B cell (primary cell): Measurements from ENCODE around the gene SRD5A1. TPM values are rescaled to one million over a fixed set of nuclear protein-coding genes. Genes with fewer than 3 reads are reported as not detected.

ENCODE experiments used
- ATAC-seq: fragments of 200-7000 bp; cut with Tn5 transposase; one replicate; pipeline ENCODE4 v1.10.0; 2021; ENCODE audit warnings: low read depth, mild to moderate bottlenecking, moderate number of reproducible peaks, moderate library complexity
- CTCF ChIA-PET: fragments of 350-600 bp; sonication (Branson Sonifier 250); formaldehyde crosslinking; loops from one replicate; lab custom pipeline; 2021; ENCODE audit warnings: antibody characterized with exemption, inconsistent platforms; lab: Charles Lee
- POLR2A ChIA-PET: fragments of 350-600 bp; sonication (Branson Sonifier 250); formaldehyde crosslinking; loops from one replicate; lab custom pipeline; 2021; ENCODE audit warnings: antibody characterized with exemption; lab: Charles Lee
- DNase-seq: peaks from one replicate; pipeline ENCODE4 v3.0.0; 2013
- H2AFZ ChIP-seq: 2 replicates; pipeline ENCODE4 v1.6.1; 2012; ENCODE audit warnings: mild to moderate bottlenecking, low read depth, low read length; ENCODE audit not compliant: insufficient read depth, poor library complexity, severe bottlenecking
- H3K27ac ChIP-seq, 2 donors: 1 replicate in 1 of 2; 2 replicates in 1 of 2; pipeline ENCODE4 v1.5.1; 2012 to 2013; ENCODE audit warnings: low read length in 2 of 2, mild to moderate bottlenecking in 2 of 2, moderate library complexity in 1 of 2
- H3K27me3 ChIP-seq, 4 experiments: fragments of 200-600 bp in 1 of 4; sonication (generic) in 1 of 4; replicated peaks in 1 of 4; 1 replicate in 2 of 4; 2 replicates in 2 of 4; pipeline versions ENCODE4 v1.6.1 to v1.7.0; 2013 to 2016; ENCODE audit warnings: low read length in 3 of 4, mild to moderate bottlenecking in 2 of 4, mixed read lengths in 1 of 4, moderate library complexity in 1 of 4; ENCODE audit not compliant: insufficient read depth in 4 of 4, control insufficient read depth in 3 of 4; ENCODE audit errors: control extremely low read depth in 1 of 4
- H3K36me3 ChIP-seq, 2 experiments: replicated peaks in 1 of 2; 1 replicate in 1 of 2; 2 replicates in 1 of 2; pipeline versions ENCODE4 v1.6.1 to v1.7.1; 2013; ENCODE audit warnings: low read length in 1 of 2; ENCODE audit not compliant: insufficient read depth in 2 of 2, control insufficient read depth in 1 of 2; ENCODE audit errors: control extremely low read depth in 1 of 2, extremely low read depth in 1 of 2
- H3K4me1 ChIP-seq, 2 donors: fragments of 200-600 bp in 1 of 2; sonication (generic) in 1 of 2; 1 replicate in 1 of 2; 2 replicates in 1 of 2; pipeline versions ENCODE4 v1.5.1 to v1.6.1; 2013 to 2017; ENCODE audit warnings: low read length in 2 of 2; ENCODE audit not compliant: control insufficient read depth in 2 of 2, insufficient read depth in 2 of 2
- H3K4me2 ChIP-seq: replicated peaks from 2 replicates; pipeline ENCODE3; 2012; ENCODE audit warnings: mild to moderate bottlenecking, low read depth, low read length; ENCODE audit not compliant: poor library complexity, severe bottlenecking
- H3K4me3 ChIP-seq, 5 experiments: fragments of 200-600 bp in 1 of 5; sonication (generic) in 1 of 5; 1 replicate in 3 of 5; 2 replicates in 2 of 5; pipeline versions ENCODE4 v1.5.1 to v1.7.0; 2011 to 2016; ENCODE audit warnings: low read length in 4 of 5, mild to moderate bottlenecking in 4 of 5, low read depth in 2 of 5, control low read depth in 1 of 5, moderate library complexity in 1 of 5; ENCODE audit not compliant: insufficient read depth in 1 of 5; ENCODE audit errors: control extremely low read depth in 1 of 5, extremely low read depth in 1 of 5
- H3K79me2 ChIP-seq: fragments of 200-600 bp; sonication (generic); one replicate; pipeline ENCODE4 v1.6.0; 2016; ENCODE audit warnings: low read length; ENCODE audit not compliant: control insufficient read depth, insufficient read depth
- H3K9ac ChIP-seq: fragments of 200-600 bp; sonication (generic); 2 replicates; pipeline ENCODE4 v1.6.1; 2017; ENCODE audit warnings: mild to moderate bottlenecking, low read length, moderate library complexity
- H3K9me3 ChIP-seq, 3 donors: one replicate each; pipeline versions ENCODE4 v1.6.1 to v1.7.1; 2013; ENCODE audit warnings: low read length in 2 of 3; ENCODE audit not compliant: control insufficient read depth in 2 of 3, insufficient read depth in 1 of 3; ENCODE audit errors: control extremely low read depth in 1 of 3
- H4K20me1 ChIP-seq: 2 replicates; pipeline ENCODE4 v1.6.0; 2012; ENCODE audit warnings: mild to moderate bottlenecking, low read length; ENCODE audit not compliant: insufficient read depth, control insufficient read depth, poor library complexity, severe bottlenecking
- H3K27ac Mint-ChIP-seq: one replicate; pipeline ENCODE4 v1.8.0; 2021; ENCODE audit warnings: mixed read lengths
- H3K27me3 Mint-ChIP-seq: one replicate; pipeline ENCODE4 v1.8.0; 2021; ENCODE audit warnings: mixed read lengths
- H3K4me1 Mint-ChIP-seq: one replicate; pipeline ENCODE4 v1.8.0; 2021; ENCODE audit warnings: mixed read lengths
- H3K4me3 Mint-ChIP-seq: one replicate; pipeline ENCODE4 v1.8.0; 2021; ENCODE audit warnings: mixed read lengths
- H3K9me3 Mint-ChIP-seq: one replicate; pipeline ENCODE4 v1.8.0; 2022; ENCODE audit warnings: mixed read lengths; ENCODE audit not compliant: insufficient read depth
- EZH2 ChIP-seq: IDR thresholded peaks from 2 replicates; pipeline ENCODE4 v1.6.1; 2012; ENCODE audit warnings: borderline replicate concordance, low read depth, mild to moderate bottlenecking, moderate library complexity, low read length; ENCODE audit not compliant: insufficient read depth, poor library complexity, severe bottlenecking
- WGBS: methylation state at CpG from one replicate; pipeline ENCODE4 v1.1.5; 2013; ENCODE audit warnings: missing lambda C conversion rate; ENCODE audit not compliant: insufficient coverage; 5-methylcytosine and 5-hydroxymethylcytosine counted together
- intact Hi-C: fragments of 100-400 bp; cut with micrococcal nuclease; formaldehyde crosslinking; loops from one replicate; pipeline ENCODE4 v1.10.0; 2022
- polyA plus RNA-seq: library from polyadenylated mRNA; depleted of rRNA; stranded (reverse); fragments of >200 nt; gene quantifications from 2 replicates; pipeline ENCODE4 v1.2.3, GENCODE V29; 2012
- total RNA-seq, 2 donors: library from RNA; stranded (reverse); fragments of 120-200 nt in 1 of 2; gene quantifications; 1 replicate in 1 of 2; 2 replicates in 1 of 2; pipeline versions ENCODE4 v1.2.3 to v1.2.4, GENCODE V29; 2013 to 2022
- TF ChIP-seq, protein P1 (sequence below): fragments of 200-600 bp; IDR thresholded peaks from one replicate; pipeline ENCODE4 v1.8.0; 2022; ENCODE audit warnings: antibody characterized with exemption, mild to moderate bottlenecking

The SRD5A1 gene
- total and polyA plus RNA-seq, 2 donors (not counting 1 experiment from before 2014, with no cell fraction given), result 17.2 to 29.2 TPM

GRCh38 chr5:6716629-6717149 is 83.4 kb downstream of the SRD5A1 start:
- Histone ChIP-seq H3K79me2 (peaks cover 73% of the 10 kb centered on the region), H3K27me3 (no peaks in the 10 kb centered on the region), H3K9ac (peak overlapping the region; percentile 52), H3K4me1 (peaks cover 53 to 56% of the 10 kb centered on the region in 2 donors), H2AFZ (no peak overlapping the region), H3K4me3 (no peak overlapping the region), H3K9me3 (no peaks in the 10 kb centered on the region), H3K36me3 (peaks cover 0 to 8% of the 10 kb centered on the region in 2 experiments), H4K20me1 (peaks cover 58% of the 10 kb centered on the region), H3K27ac (peak overlapping the region in 1 of 2 donors; percentile 6), H3K4me2 (peak overlapping the region; percentile 75)
- DNase-seq (no peak), ATAC-seq (no peak)
- TF ChIP-seq, protein P1, sequence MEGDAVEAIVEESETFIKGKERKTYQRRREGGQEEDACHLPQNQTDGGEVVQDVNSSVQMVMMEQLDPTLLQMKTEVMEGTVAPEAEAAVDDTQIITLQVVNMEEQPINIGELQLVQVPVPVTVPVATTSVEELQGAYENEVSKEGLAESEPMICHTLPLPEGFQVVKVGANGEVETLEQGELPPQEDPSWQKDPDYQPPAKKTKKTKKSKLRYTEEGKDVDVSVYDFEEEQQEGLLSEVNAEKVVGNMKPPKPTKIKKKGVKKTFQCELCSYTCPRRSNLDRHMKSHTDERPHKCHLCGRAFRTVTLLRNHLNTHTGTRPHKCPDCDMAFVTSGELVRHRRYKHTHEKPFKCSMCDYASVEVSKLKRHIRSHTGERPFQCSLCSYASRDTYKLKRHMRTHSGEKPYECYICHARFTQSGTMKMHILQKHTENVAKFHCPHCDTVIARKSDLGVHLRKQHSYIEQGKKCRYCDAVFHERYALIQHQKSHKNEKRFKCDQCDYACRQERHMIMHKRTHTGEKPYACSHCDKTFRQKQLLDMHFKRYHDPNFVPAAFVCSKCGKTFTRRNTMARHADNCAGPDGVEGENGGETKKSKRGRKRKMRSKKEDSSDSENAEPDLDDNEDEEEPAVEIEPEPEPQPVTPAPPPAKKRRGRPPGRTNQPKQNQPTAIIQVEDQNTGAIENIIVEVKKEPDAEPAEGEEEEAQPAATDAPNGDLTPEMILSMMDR, result no peak
- no peak for TF ChIP-seq EZH2
- Mint-ChIP-seq H3K4me3 (peak overlapping the region; percentile 90), H3K27me3 (no peaks in the 10 kb centered on the region), H3K4me1 (peaks cover 70% of the 10 kb centered on the region), H3K27ac (peak overlapping the region; percentile 79), H3K9me3 (no peaks in the 10 kb centered on the region)
- WGBS, result 91% methylated on average over 4 of the region's 4 CpGs
- ChIA-PET CTCF (interaction anchor here (1.1 to 2.1 kb wide), 3 partner anchors 13 to 108 kb away, joined by 3 to 8 read pairs (median 6); no protein-coding TSS in a partner anchor), POLR2A (interaction anchor here (1.1 kb wide), 1 partner anchor 15 kb away, joined by 3 read pairs; no protein-coding TSS in a partner anchor)
- intact Hi-C loops, result loop anchor here (10.0 kb wide), 1 partner anchor 1222 kb away; no protein-coding TSS in a partner anchor

GRCh38 chr5:6717247-6717646 is 84.0 kb downstream of the SRD5A1 start:
- no peak overlapping the region for H2AFZ ChIP-seq
- peaks cover 0 to 8% of the 10 kb centered on the region in 2 experiments for H3K36me3 ChIP-seq
- H3K27me3 Mint-ChIP-seq, result no peaks in the 10 kb centered on the region
- ChIA-PET POLR2A (interaction anchor here (0.6 kb wide), 1 partner anchor 18 kb away, joined by 5 read pairs; no protein-coding TSS in a partner anchor), CTCF (interaction anchor here (1.8 to 2.1 kb wide), 2 partner anchors 12 to 28 kb away, joined by 6 to 8 read pairs; no protein-coding TSS in a partner anchor)
- no peaks in the 10 kb centered on the region for H3K9me3 ChIP-seq
- peak overlapping the region; percentile 64 for H3K4me3 Mint-ChIP-seq
- TF ChIP-seq, protein P1, result no peak
- no peak for TF ChIP-seq EZH2
- intact Hi-C loops, result loop anchor here (10.0 kb wide), 1 partner anchor 1222 kb away; no protein-coding TSS in a partner anchor
- H3K79me2 ChIP-seq, result peaks cover 79% of the 10 kb centered on the region
- peaks cover 55 to 56% of the 10 kb centered on the region in 2 donors for H3K4me1 ChIP-seq
- H4K20me1 ChIP-seq, result peaks cover 64% of the 10 kb centered on the region
- DNase-seq (no peak), ATAC-seq (no peak)
- peak overlapping the region; percentile 75 for H3K4me2 ChIP-seq
- no peak overlapping the region for H3K4me3 ChIP-seq
- no peak overlapping the region for H3K9ac ChIP-seq
- H3K4me1 Mint-ChIP-seq, result peaks cover 70% of the 10 kb centered on the region
- no peak overlapping the region for H3K27ac ChIP-seq
- H3K27me3 ChIP-seq, result no peaks in the 10 kb centered on the region
- H3K27ac Mint-ChIP-seq, result peak overlapping the region; percentile 75
- H3K9me3 Mint-ChIP-seq, result no peaks in the 10 kb centered on the region
